Measurements from ENCODE around the gene GDF9.

GDF9 gene

GRCh38 chr5:132870801-132871200 lies 4.5 kb upstream of the GDF9 start:
- no peak for DNase-seq (ENCODE audit: low read depth in 1 of 2, low spot score in 1 of 2)
- TF ChIP-seq POLR2AphosphoS5 (IDR thresholded peaks at IDR 0.05; ENCODE audit: low read depth) = no peak
- TF ChIP-seq CTCF (IDR thresholded peaks at IDR 0.05; ENCODE audit: insufficient read depth, low read length) = no peak
- no peak for TF ChIP-seq GABPA (IDR thresholded peaks at IDR 0.05; ENCODE audit: low read depth)
- no peak for TF ChIP-seq SPI1 (IDR thresholded peaks at IDR 0.05; ENCODE audit: borderline replicate concordance, low read depth)
- no peak for TF ChIP-seq REST (IDR thresholded peaks at IDR 0.05; ENCODE audit: insufficient replicate concordance, low read depth)
- H3K4me3 ChIP-seq (replicated peaks; ENCODE audit: insufficient read depth, low read length) = no peak overlapping the region
- no peaks in the 10 kb centered on the region for H3K27me3 ChIP-seq (ENCODE audit: insufficient read depth, poor library complexity, severe bottlenecking)
- H3K27ac ChIP-seq (replicated peaks) = no peak overlapping the region

- Histone ChIP-seq H3K27ac (replicated peaks) (no peak overlapping the region), H3K27me3 (ENCODE audit: insufficient read depth, poor library complexity, severe bottlenecking) (no peaks in the 10 kb centered on the region), H3K4me3 (replicated peaks; ENCODE audit: insufficient read depth, low read length) (no peak overlapping the region)
- TF ChIP-seq REST (IDR thresholded peaks at IDR 0.05; ENCODE audit: insufficient replicate concordance, low read depth) = no peak
- TF ChIP-seq GABPA (IDR thresholded peaks at IDR 0.05; ENCODE audit: low read depth) = no peak
- no peak for TF ChIP-seq SPI1 (IDR thresholded peaks at IDR 0.05; ENCODE audit: borderline replicate concordance, low read depth)
- no peak for TF ChIP-seq POLR2AphosphoS5 (IDR thresholded peaks at IDR 0.05; ENCODE audit: low read depth)
- TF ChIP-seq CTCF (IDR thresholded peaks at IDR 0.05; ENCODE audit: insufficient read depth, low read length) = no peak
- no peak for DNase-seq (ENCODE audit: low read depth in 1 of 2, low spot score in 1 of 2)
These were observed 2.5 kb upstream of the GDF9 start for GRCh38 chr5:132868754-132869153.

GRCh38 chr5:132867046-132867451 lies 780 bp upstream of the GDF9 start:
- no peak for DNase-seq (ENCODE audit: low read depth in 1 of 2, low spot score in 1 of 2)
- Histone ChIP-seq H3K27ac (replicated peaks) (peak overlapping the region; percentile 94), H3K4me3 (replicated peaks; ENCODE audit: insufficient read depth, low read length) (peak overlapping the region; percentile 69), H3K27me3 (ENCODE audit: insufficient read depth, poor library complexity, severe bottlenecking) (no peaks in the 10 kb centered on the region)
- TF ChIP-seq REST (IDR thresholded peaks at IDR 0.05; ENCODE audit: insufficient replicate concordance, low read depth) (no peak), CTCF (IDR thresholded peaks at IDR 0.05; ENCODE audit: insufficient read depth, low read length) (no peak), SPI1 (IDR thresholded peaks at IDR 0.05; ENCODE audit: borderline replicate concordance, low read depth) (no peak), POLR2AphosphoS5 (IDR thresholded peaks at IDR 0.05; ENCODE audit: low read depth) (no peak), GABPA (IDR thresholded peaks at IDR 0.05; ENCODE audit: low read depth) (no peak)
